ENCODE results near the gene ENKD1. TPM values are rescaled to one million over a fixed set of nuclear protein-coding genes. Genes with fewer than 3 reads are reported as not detected.

ENKD1 gene
- polyA plus RNA-seq, 4 donors, result 4.1 to 13.2 (median 12.2) TPM

- H3K27ac ChIP-seq (ENCODE audit: low read depth in 1 of 3, low read length in 2 of 3), result no peak overlapping the region
- no peak for DNase-seq
- H3K4me3 ChIP-seq (ENCODE audit: low read depth in 1 of 3, low read length in 3 of 3), result no peak overlapping the region
- peaks cover 0 to 9% (median 0%) of the 10 kb centered on the region in 3 donors for H3K36me3 ChIP-seq (ENCODE audit: control insufficient read depth in 3 of 3, insufficient read depth in 2 of 3, low read depth in 1 of 3, low read length in 3 of 3)
- no peak for FAIRE-seq
- peaks cover 0 to 9% (median 3%) of the 10 kb centered on the region in 3 donors for H3K4me1 ChIP-seq (ENCODE audit: control insufficient read depth in 3 of 3, insufficient read depth in 2 of 3, low read depth in 1 of 3, low read length in 2 of 3)
- H3K27me3 ChIP-seq (ENCODE audit: control insufficient read depth in 3 of 3, insufficient read depth in 3 of 3, low read length in 3 of 3), result peaks cover 0 to 37% (median 0%) of the 10 kb centered on the region in 3 donors
- 30 to 38% (median 30%) methylated on average over 4 of the region's 4 CpGs for WGBS, 3 donors
- no peaks in the 10 kb centered on the region for H3K9me3 ChIP-seq (ENCODE audit: control insufficient read depth in 2 of 2, insufficient read depth in 1 of 2, low read depth in 1 of 2, low read length in 1 of 2)
Measured at GRCh38 chr16:67672306-67672705, 5.8 kb upstream of the ENKD1 start.

GRCh38 chr16:67669499-67670101, 3.0 kb upstream of the ENKD1 start:
- Histone ChIP-seq H3K27me3 (ENCODE audit: control insufficient read depth in 3 of 3, insufficient read depth in 3 of 3, low read length in 3 of 3) (peaks cover 0 to 27% (median 0%) of the 10 kb centered on the region in 3 donors), H3K9me3 (ENCODE audit: control insufficient read depth in 2 of 2, insufficient read depth in 1 of 2, low read depth in 1 of 2, low read length in 1 of 2) (no peaks in the 10 kb centered on the region)
- DNase-seq, result no peak

GRCh38 chr16:67668495-67669157, 2.1 kb upstream of the ENKD1 start:
- H3K27me3 ChIP-seq (ENCODE audit: control insufficient read depth in 3 of 3, insufficient read depth in 3 of 3, low read length in 3 of 3), result peaks cover 0 to 24% (median 0%) of the 10 kb centered on the region in 3 donors
- peaks cover 0 to 18% (median 3%) of the 10 kb centered on the region in 3 donors for H3K4me1 ChIP-seq (ENCODE audit: control insufficient read depth in 3 of 3, insufficient read depth in 2 of 3, low read depth in 1 of 3, low read length in 2 of 3)
- no peak for DNase-seq
- H3K36me3 ChIP-seq (ENCODE audit: control insufficient read depth in 3 of 3, insufficient read depth in 2 of 3, low read depth in 1 of 3, low read length in 3 of 3), result peaks cover 0 to 11% (median 0%) of the 10 kb centered on the region in 3 donors
- 85 to 86% (median 86%) methylated on average over 6 of the region's 6 CpGs for WGBS, 3 donors
- no peak overlapping the region for H3K27ac ChIP-seq (ENCODE audit: low read depth in 1 of 3, low read length in 2 of 3)
- H3K9me3 ChIP-seq (ENCODE audit: control insufficient read depth in 2 of 2, insufficient read depth in 1 of 2, low read depth in 1 of 2, low read length in 1 of 2), result no peaks in the 10 kb centered on the region
- no peak overlapping the region for H3K4me3 ChIP-seq (ENCODE audit: low read depth in 1 of 3, low read length in 3 of 3)
- no peak for FAIRE-seq

More at GRCh38 chr16:67669499-67670101, 3.0 kb upstream of the ENKD1 start:
- Histone ChIP-seq H3K27ac (ENCODE audit: low read depth in 1 of 3, low read length in 2 of 3) (no peak overlapping the region), H3K4me1 (ENCODE audit: control insufficient read depth in 3 of 3, insufficient read depth in 2 of 3, low read depth in 1 of 3, low read length in 2 of 3) (peaks cover 0 to 18% (median 3%) of the 10 kb centered on the region in 3 donors), H3K36me3 (ENCODE audit: control insufficient read depth in 3 of 3, insufficient read depth in 2 of 3, low read depth in 1 of 3, low read length in 3 of 3) (peaks cover 0 to 6% (median 0%) of the 10 kb centered on the region in 3 donors), H3K4me3 (ENCODE audit: low read depth in 1 of 3, low read length in 3 of 3) (no peak overlapping the region)
- WGBS, 3 donors, result 88 to 92% (median 91%) methylated on average over 10 of the region's 10 CpGs
- no peak for FAIRE-seq

- peaks cover 0 to 20% (median 0%) of the 10 kb centered on the region in 3 donors for H3K27me3 ChIP-seq (ENCODE audit: control insufficient read depth in 3 of 3, insufficient read depth in 3 of 3, low read length in 3 of 3)
- H3K9me3 ChIP-seq (ENCODE audit: control insufficient read depth in 2 of 2, insufficient read depth in 1 of 2, low read depth in 1 of 2, low read length in 1 of 2), result no peaks in the 10 kb centered on the region
- peak; percentile 84 to 87 for DNase-seq
- no peak overlapping the region for H3K4me3 ChIP-seq (ENCODE audit: low read depth in 1 of 3, low read length in 3 of 3)
- 22 to 30% (median 24%) methylated on average over 18 of the region's 18 CpGs for WGBS, 3 donors
- H3K27ac ChIP-seq (ENCODE audit: low read depth in 1 of 3, low read length in 2 of 3), result peak overlapping the region in 2 of 3 donors; percentile 2 to 56
- peaks cover 0 to 17% (median 0%) of the 10 kb centered on the region in 3 donors for H3K36me3 ChIP-seq (ENCODE audit: control insufficient read depth in 3 of 3, insufficient read depth in 2 of 3, low read depth in 1 of 3, low read length in 3 of 3)
- H3K4me1 ChIP-seq (ENCODE audit: control insufficient read depth in 3 of 3, insufficient read depth in 2 of 3, low read depth in 1 of 3, low read length in 2 of 3), result peaks cover 0 to 18% (median under 1%) of the 10 kb centered on the region in 3 donors
- FAIRE-seq, result no peak
Measured at GRCh38 chr16:67667817-67668494, 1.4 kb upstream of the ENKD1 start.

GRCh38 chr16:67667453-67667816, 885 bp upstream of the ENKD1 start:
- 47 to 55% (median 53%) methylated on average over 8 to 10 of the region's 10 CpGs for WGBS, 3 donors

GRCh38 chr16:67666032-67666551, 458 bp downstream of the ENKD1 start:
- no peak overlapping the region for H3K27ac ChIP-seq (ENCODE audit: low read depth in 1 of 3, low read length in 2 of 3)
- FAIRE-seq (no peak), DNase-seq (peak in 1 of 2 donors; percentile 55)
- peaks cover 0 to 12% (median 0%) of the 10 kb centered on the region in 3 donors for H3K27me3 ChIP-seq (ENCODE audit: control insufficient read depth in 3 of 3, insufficient read depth in 3 of 3, low read length in 3 of 3)
- no peaks in the 10 kb centered on the region for H3K9me3 ChIP-seq (ENCODE audit: control insufficient read depth in 2 of 2, insufficient read depth in 1 of 2, low read depth in 1 of 2, low read length in 1 of 2)
- peaks cover 0 to 26% (median 0%) of the 10 kb centered on the region in 3 donors for H3K36me3 ChIP-seq (ENCODE audit: control insufficient read depth in 3 of 3, insufficient read depth in 2 of 3, low read depth in 1 of 3, low read length in 3 of 3)
- WGBS, 3 donors, result 1 to 2% (median 1%) methylated on average over 23 to 46 of the region's 46 CpGs
- peak overlapping the region; percentile 42 to 71 (median 59) for H3K4me3 ChIP-seq (ENCODE audit: low read depth in 1 of 3, low read length in 3 of 3)
- H3K4me1 ChIP-seq (ENCODE audit: control insufficient read depth in 3 of 3, insufficient read depth in 2 of 3, low read depth in 1 of 3, low read length in 2 of 3), result peaks cover 0 to 23% (median 0%) of the 10 kb centered on the region in 3 donors

More at GRCh38 chr16:67667453-67667816, 885 bp upstream of the ENKD1 start:
- Histone ChIP-seq H3K27ac (ENCODE audit: low read depth in 1 of 3, low read length in 2 of 3) (peak overlapping the region in 2 of 3 donors; percentile 2 to 82), H3K27me3 (ENCODE audit: control insufficient read depth in 3 of 3, insufficient read depth in 3 of 3, low read length in 3 of 3) (peaks cover 0 to 15% (median 0%) of the 10 kb centered on the region in 3 donors), H3K4me1 (ENCODE audit: control insufficient read depth in 3 of 3, insufficient read depth in 2 of 3, low read depth in 1 of 3, low read length in 2 of 3) (peaks cover 0 to 18% (median 0%) of the 10 kb centered on the region in 3 donors), H3K9me3 (ENCODE audit: control insufficient read depth in 2 of 2, insufficient read depth in 1 of 2, low read depth in 1 of 2, low read length in 1 of 2) (no peaks in the 10 kb centered on the region), H3K4me3 (ENCODE audit: low read depth in 1 of 3, low read length in 3 of 3) (peak overlapping the region in 1 of 3 donors; percentile 59), H3K36me3 (ENCODE audit: control insufficient read depth in 3 of 3, insufficient read depth in 2 of 3, low read depth in 1 of 3, low read length in 3 of 3) (peaks cover 0 to 23% (median 0%) of the 10 kb centered on the region in 3 donors)
- DNase-seq (no peak), FAIRE-seq (no peak)

- Histone ChIP-seq H3K27ac (ENCODE audit: low read depth in 1 of 3, low read length in 2 of 3) (no peak overlapping the region), H3K4me3 (ENCODE audit: low read depth in 1 of 3, low read length in 3 of 3) (peak overlapping the region in 2 of 3 donors; percentile 59 to 71), H3K4me1 (ENCODE audit: control insufficient read depth in 3 of 3, insufficient read depth in 2 of 3, low read depth in 1 of 3, low read length in 2 of 3) (peaks cover 0 to 25% (median 0%) of the 10 kb centered on the region in 3 donors), H3K27me3 (ENCODE audit: control insufficient read depth in 3 of 3, insufficient read depth in 3 of 3, low read length in 3 of 3) (peaks cover 0 to 10% (median 0%) of the 10 kb centered on the region in 3 donors), H3K36me3 (ENCODE audit: control insufficient read depth in 3 of 3, insufficient read depth in 2 of 3, low read depth in 1 of 3, low read length in 3 of 3) (peaks cover 0 to 26% (median 0%) of the 10 kb centered on the region in 3 donors), H3K9me3 (ENCODE audit: control insufficient read depth in 2 of 2, insufficient read depth in 1 of 2, low read depth in 1 of 2, low read length in 1 of 2) (no peaks in the 10 kb centered on the region)
- no peak for DNase-seq
- no peak for FAIRE-seq
- WGBS, 3 donors, result 70 to 80% (median 76%) methylated on average over 5 of the region's 5 CpGs
Measured at GRCh38 chr16:67665598-67665997, 952 bp downstream of the ENKD1 start.

- H3K4me1 ChIP-seq (ENCODE audit: control insufficient read depth in 3 of 3, insufficient read depth in 2 of 3, low read depth in 1 of 3, low read length in 2 of 3), result peaks cover 0 to 25% (median 0%) of the 10 kb centered on the region in 3 donors
- DNase-seq (no peak), FAIRE-seq (no peak)
- H3K36me3 ChIP-seq (ENCODE audit: control insufficient read depth in 3 of 3, insufficient read depth in 2 of 3, low read depth in 1 of 3, low read length in 3 of 3), result peaks cover 0 to 26% (median 0%) of the 10 kb centered on the region in 3 donors
- WGBS, 3 donors, result 93 to 97% (median 94%) methylated on average over 7 of the region's 7 CpGs
- H3K27me3 ChIP-seq (ENCODE audit: control insufficient read depth in 3 of 3, insufficient read depth in 3 of 3, low read length in 3 of 3), result peaks cover 0 to 6% (median 0%) of the 10 kb centered on the region in 3 donors
- no peak overlapping the region for H3K4me3 ChIP-seq (ENCODE audit: low read depth in 1 of 3, low read length in 3 of 3)
- H3K9me3 ChIP-seq (ENCODE audit: control insufficient read depth in 2 of 2, insufficient read depth in 1 of 2, low read depth in 1 of 2, low read length in 1 of 2), result no peaks in the 10 kb centered on the region
- no peak overlapping the region for H3K27ac ChIP-seq (ENCODE audit: low read depth in 1 of 3, low read length in 2 of 3)
Measured at GRCh38 chr16:67664871-67665270, 1.7 kb downstream of the ENKD1 start.

All from small intestine (tissue), 7 donors.